HepG2 (cell line): ENCODE measurements around the gene EXOSC7. TPM values are rescaled to one million over a fixed set of nuclear protein-coding genes. Genes with fewer than 3 reads are reported as not detected.

Experiments
- ATAC-seq: fragments of 200-7000 bp; cut with Tn5 transposase; 3 replicates; pipeline ENCODE4 v1.9.1; 2020; ENCODE audit warnings: mild to moderate bottlenecking, moderate library complexity
- BruUV-seq: library from RNA; stranded (reverse); fragments of 400-500 nt; replicated peaks from 2 replicates; lab custom pipeline; 2021; lab: Mats Ljungman, UMichigan
- CTCF ChIA-PET: fragments of 300-600 bp; formaldehyde crosslinking; extraction: SDS; loops from one replicate; lab custom pipeline; 2021; ENCODE audit warnings: low total read pairs, inconsistent platforms, low intra/inter-chr PET ratio; lab: Yijun Ruan, JAX
- POLR2A ChIA-PET: fragments of 350-600 bp; sonication (Branson Sonifier 250); formaldehyde crosslinking; loops from one replicate; lab custom pipeline; 2020; ENCODE audit warnings: antibody characterized with exemption, inconsistent platforms; lab: Yijun Ruan, JAX
- DNase-seq: peaks from one replicate; pipeline ENCODE4 v3.0.0-alpha.2; 2015; ENCODE audit warnings: low spot score
- FAIRE-seq: peaks from 3 replicates; lab custom pipeline; 2011; peaks lifted over from hg19 to GRCh38; lab: Jason Lieb, UNC
- H2AFZ ChIP-seq: one replicate; pipeline ENCODE4 v1.6.1; 2011; ENCODE audit warnings: low read length, inconsistent platforms
- H3K27ac ChIP-seq: fragments of 300-600 bp; 3 replicates; pipeline ENCODE4 v1.8.0; 2011; ENCODE audit warnings: mixed run types, mild to moderate bottlenecking, mixed read lengths, low read length, inconsistent platforms; ENCODE audit not compliant: insufficient read depth; ENCODE audit errors: extremely low read length
- H3K27me3 ChIP-seq, 2 experiments: fragments of 200-600 bp in 1 of 2; 2 replicates in 1 of 2; 3 replicates in 1 of 2; pipeline versions ENCODE4 v1.6.0 to v1.8.0; 2011; ENCODE audit warnings: low read length in 2 of 2, mild to moderate bottlenecking in 2 of 2, moderate library complexity in 2 of 2, inconsistent platforms in 1 of 2; ENCODE audit not compliant: insufficient read depth in 2 of 2, control insufficient read depth in 1 of 2
- H3K36me3 ChIP-seq, 2 experiments: fragments of 200-600 bp in 1 of 2; replicated peaks in 1 of 2; 2 replicates in 1 of 2; 3 replicates in 1 of 2; pipeline versions ENCODE4 v1.5.1 to v1.8.0; 2011; ENCODE audit warnings: low read length in 2 of 2, inconsistent platforms in 1 of 2; ENCODE audit not compliant: insufficient read depth in 2 of 2, control insufficient read depth in 1 of 2
- H3K4me1 ChIP-seq: 2 replicates; pipeline ENCODE4 v1.5.1; 2012; ENCODE audit warnings: low read length, inconsistent platforms; ENCODE audit not compliant: insufficient read depth
- H3K4me2 ChIP-seq: 2 replicates; pipeline ENCODE4 v1.6.0; 2011; ENCODE audit warnings: low read depth, low read length, inconsistent platforms
- H3K4me3 ChIP-seq, 3 experiments: fragments of 200-600 bp in 1 of 3; sonication (generic), shearing (Covaris generic) in 1 of 3; replicated peaks in 1 of 3; 2 replicates each; pipeline ENCODE4 v1.5.1; 2011 to 2016; ENCODE audit warnings: low read length in 3 of 3, inconsistent platforms in 2 of 3, low read depth in 2 of 3, mild to moderate bottlenecking in 2 of 3, control low read depth in 1 of 3, mixed read lengths in 1 of 3; ENCODE audit not compliant: insufficient read depth in 1 of 3
- H3K79me2 ChIP-seq: one replicate; pipeline ENCODE4 v1.6.1; 2011; ENCODE audit warnings: low read length, inconsistent platforms; ENCODE audit not compliant: insufficient read depth
- H3K9ac ChIP-seq: 2 replicates; pipeline ENCODE4 v1.6.0; 2011; ENCODE audit warnings: mild to moderate bottlenecking, low read depth, low read length, inconsistent platforms; ENCODE audit not compliant: insufficient read depth
- H3K9me3 ChIP-seq: 2 replicates; pipeline ENCODE4 v1.5.1; 2012; ENCODE audit warnings: mild to moderate bottlenecking, low read length
- H4K20me1 ChIP-seq: 2 replicates; pipeline ENCODE4 v1.6.0; 2011; ENCODE audit warnings: inconsistent platforms, mild to moderate bottlenecking, low read length, moderate library complexity; ENCODE audit not compliant: insufficient read depth
- MLX ChIP-seq: IDR thresholded peaks from 2 replicates; pipeline ENCODE4 v1.6.1; 2016
- SRSF1 ChIP-seq: fragments of 200-400 bp; formaldehyde crosslinking; optimal IDR thresholded peaks from 2 replicates; pipeline ENCODE3; 2017; ENCODE audit warnings: mild to moderate bottlenecking, low read depth, low read length, moderate library complexity
- SUZ12 ChIP-seq: fragments of 150-350 bp; IDR thresholded peaks from 2 replicates; pipeline ENCODE4 v1.6.1; 2014; ENCODE audit warnings: low read depth, low read length
- TARDBP ChIP-seq: sonication (generic); formaldehyde crosslinking; IDR thresholded peaks from 2 replicates; pipeline ENCODE4 v1.8.0; 2022; ENCODE audit warnings: mild to moderate bottlenecking, missing genetic modification reagents
- ZNF256 ChIP-seq: sonication (generic); formaldehyde crosslinking; conservative IDR thresholded peaks from 2 replicates; pipeline ENCODE4 v1.4.0; 2020; ENCODE audit warnings: missing genetic modification reagents
- ZNF432 ChIP-seq: sonication (generic); formaldehyde crosslinking; IDR thresholded peaks from 2 replicates; pipeline ENCODE4 v1.5.0; 2020; ENCODE audit warnings: missing genetic modification reagents, mild to moderate bottlenecking, borderline replicate concordance
- ZNF451 ChIP-seq: sonication (generic); formaldehyde crosslinking; IDR thresholded peaks from 2 replicates; pipeline ENCODE4 v1.5.0; 2020; ENCODE audit warnings: mild to moderate bottlenecking, missing genetic modification reagents
- ZNF589 ChIP-seq: sonication (generic); formaldehyde crosslinking; conservative IDR thresholded peaks from 2 replicates; pipeline ENCODE4 v1.8.0; 2022; ENCODE audit warnings: mild to moderate bottlenecking, moderate library complexity, missing genetic modification reagents
- ZNF775 ChIP-seq: sonication (generic); formaldehyde crosslinking; IDR thresholded peaks from 2 replicates; pipeline ENCODE4 v1.4.0; 2020; ENCODE audit warnings: missing genetic modification reagents, mild to moderate bottlenecking, moderate library complexity, borderline replicate concordance
- ZSCAN25 ChIP-seq: sonication (generic); formaldehyde crosslinking; IDR thresholded peaks from 2 replicates; pipeline ENCODE4 v1.8.0; 2022; ENCODE audit warnings: mild to moderate bottlenecking, missing genetic modification reagents
- WGBS: methylation state at CpG from one replicate; pipeline ENCODE4 v1.1.6; 2017; ENCODE audit warnings: low lambda C conversion rate; 5-methylcytosine and 5-hydroxymethylcytosine counted together
- in situ Hi-C: cut with HindIII; loops from 2 replicates; pipeline ENCODE4 v1.10.0; 2017; ENCODE audit warnings: low pct_unique_long_range_greater_than_20kb; ENCODE audit not compliant: extremely low pct_ligation_motif_present
- intact Hi-C: fragments of 100-400 bp; cut with micrococcal nuclease; formaldehyde crosslinking; loops from one replicate; pipeline ENCODE4 v1.10.0; 2022; ENCODE audit not compliant: unreplicated experiment
- polyA plus RNA-seq, 8 experiments: library from polyadenylated mRNA; depleted of rRNA in 3 of 8; stranded (reverse) in 7 of 8; unstranded in 1 of 8; fragments of >200 nt; fragmentation: Illumina TruSeq in 4 of 8; extraction: Trizol in 4 of 8; gene quantifications; 2 replicates each; pipeline versions ENCODE4 v1.2.1 to v1.2.3, GENCODE V29; 2011 to 2016; ENCODE audit warnings: low read depth in 4 of 8, missing spikeins in 1 of 8, mixed read lengths in 1 of 8; ENCODE audit not compliant: insufficient read depth in 1 of 8
- total RNA-seq, 5 experiments: library from RNA; depleted of rRNA; stranded (reverse); fragments of >200 nt; fragmentation: Illumina TruSeq; extraction: Trizol; gene quantifications; 2 replicates each; pipeline ENCODE4 v1.2.3, GENCODE V29; 2016; ENCODE audit warnings: low read depth in 1 of 5

EXOSC7 gene
- total and polyA plus RNA-seq, 2 of the 13 experiments (the other 11 are each of a cell fraction or from before 2014, with no cell fraction given) = 68.3 to 74.7 TPM

GRCh38 chr3:44989141-44989540 lies 13.1 kb downstream of the EXOSC7 start:
- Histone ChIP-seq H3K4me3 (no peak overlapping the region), H3K79me2 (peaks cover 42% of the 10 kb centered on the region), H2AFZ (no peak overlapping the region), H3K9ac (no peak overlapping the region), H3K27ac (no peak overlapping the region), H3K4me1 (peaks cover 22% of the 10 kb centered on the region), H3K27me3 (no peaks in the 10 kb centered on the region), H4K20me1 (peaks cover 14% of the 10 kb centered on the region), H3K36me3 (peaks cover 22 to 50% of the 10 kb centered on the region in 2 experiments), H3K4me2 (no peak overlapping the region), H3K9me3 (no peaks in the 10 kb centered on the region)
- FAIRE-seq = no peak
- no TSS peak for BruUV-seq
- DNase-seq = no peak
- ATAC-seq = no peak
- in situ Hi-C loops (no loop called here), intact Hi-C loops (no loop called here)
- 98% methylated on average over 8 of the region's 8 CpGs for WGBS
- ChIA-PET CTCF (no interaction called here), POLR2A (no interaction called here)
- TF ChIP-seq ZNF589 (CRISPR knock-in tag) (no peak), SRSF1 (no peak), ZNF256 (CRISPR knock-in tag) (no peak), SUZ12 (no peak), MLX (CRISPR knock-in tag) (no peak), ZNF432 (no peak), TARDBP (no peak), ZNF775 (CRISPR knock-in tag) (no peak)

- Histone ChIP-seq H3K9ac (no peak overlapping the region), H3K4me3 (no peak overlapping the region), H3K36me3 (peaks cover 24 to 56% of the 10 kb centered on the region in 2 experiments), H4K20me1 (peaks cover 14% of the 10 kb centered on the region), H3K27me3 (no peaks in the 10 kb centered on the region)
- ChIA-PET POLR2A (no interaction called here), CTCF (no interaction called here)
- no TSS peak for BruUV-seq
- in situ Hi-C loops = no loop called here
- TF ChIP-seq ZSCAN25 = no peak
- no peak for TF ChIP-seq ZNF451 (CRISPR knock-in tag)
- TF ChIP-seq, all 625 proteins: peak for 0
- no peak overlapping the region for H3K4me2 ChIP-seq
- ATAC-seq (no peak), FAIRE-seq (no peak), DNase-seq (no peak)
- WGBS = 100% methylated on average over 1 of the region's 1 CpG
- H3K79me2 ChIP-seq = peaks cover 37% of the 10 kb centered on the region
- intact Hi-C loops = no loop called here
- H3K4me1 ChIP-seq = peaks cover 26% of the 10 kb centered on the region
- H3K27ac ChIP-seq = no peak overlapping the region
- no peak overlapping the region for H2AFZ ChIP-seq
- H3K9me3 ChIP-seq = no peaks in the 10 kb centered on the region
Observed at GRCh38 chr3:44989636-44990373, 13.8 kb downstream of the EXOSC7 start.
